Fibroblast of skin of scalp (primary cell): Measurements from ENCODE around the gene ST6GALNAC3.
A peak's percentile ranks its signal among the peaks of the same experiment; 100 is the strongest.

Source experiments
- DNase-seq: peaks from one replicate; pipeline ENCODE4 v3.0.0-alpha.2; 2013

Gene ST6GALNAC3

DNA sequence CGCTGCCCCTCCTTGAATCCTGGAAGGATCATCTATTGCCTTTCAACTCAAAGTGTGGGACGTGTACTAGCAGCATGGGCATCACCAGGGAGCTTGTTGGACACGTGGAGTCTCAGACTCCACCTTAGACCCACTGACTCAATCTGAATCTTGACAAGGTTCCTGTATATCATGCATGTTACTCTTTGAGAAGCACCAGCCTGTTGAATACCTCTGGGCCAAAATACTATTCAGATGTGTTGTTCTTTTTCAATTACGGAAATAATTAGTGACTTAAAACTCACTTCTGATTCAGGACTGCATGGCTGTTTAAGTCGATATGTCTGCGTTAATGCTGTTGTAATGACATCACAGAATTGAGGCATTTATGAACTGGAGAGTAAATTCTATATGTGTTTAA, 70.8 kb downstream of the ST6GALNAC3 start:
- DNase-seq: no peak

- no peak for DNase-seq
These were observed 71.6 kb downstream of the ST6GALNAC3 start for GRCh38 chr1:76146184-76146583.

GRCh38 chr1:76147917-76148316, 73.4 kb downstream of the ST6GALNAC3 start:
- DNase-seq: no peak

DNA sequence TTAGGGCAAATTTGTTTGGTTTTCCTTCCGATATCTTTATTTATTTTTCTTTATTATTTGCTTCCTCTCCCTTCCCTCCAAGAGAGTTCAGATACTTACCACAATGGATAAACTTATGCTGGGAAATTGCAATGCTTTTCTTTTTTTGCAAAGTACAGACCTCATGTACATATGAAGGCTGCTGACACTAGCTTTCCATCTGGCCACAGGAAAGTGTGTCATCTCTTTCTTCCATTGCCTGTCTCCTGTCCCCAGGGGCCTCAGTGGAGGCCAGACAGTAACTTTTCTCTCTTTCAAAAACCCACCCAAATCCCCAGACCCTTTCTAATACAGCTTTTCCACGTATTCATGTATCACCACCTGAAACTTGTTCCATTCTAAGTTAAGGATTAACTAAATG, 73.9 kb downstream of the ST6GALNAC3 start:
- no peak for DNase-seq

DNA sequence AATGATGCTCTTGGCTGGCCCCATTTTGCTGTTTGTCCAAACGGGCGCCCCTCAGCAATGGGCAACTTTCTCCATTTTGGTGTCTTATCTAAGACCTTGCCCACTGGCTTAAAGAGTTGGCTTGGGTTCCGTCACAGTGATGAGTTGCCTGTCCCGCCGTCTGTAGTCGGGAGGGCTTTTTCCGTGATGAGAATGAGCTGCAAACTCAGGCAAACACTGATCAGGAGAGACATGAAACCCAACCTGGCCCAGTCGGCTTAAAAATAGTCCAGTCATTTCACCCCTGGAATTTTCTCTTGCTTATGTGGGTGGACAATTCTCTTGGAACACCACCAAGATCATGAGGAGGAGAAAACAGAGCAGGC, 79.3 kb downstream of the ST6GALNAC3 start:
- DNase-seq: no peak

DNA sequence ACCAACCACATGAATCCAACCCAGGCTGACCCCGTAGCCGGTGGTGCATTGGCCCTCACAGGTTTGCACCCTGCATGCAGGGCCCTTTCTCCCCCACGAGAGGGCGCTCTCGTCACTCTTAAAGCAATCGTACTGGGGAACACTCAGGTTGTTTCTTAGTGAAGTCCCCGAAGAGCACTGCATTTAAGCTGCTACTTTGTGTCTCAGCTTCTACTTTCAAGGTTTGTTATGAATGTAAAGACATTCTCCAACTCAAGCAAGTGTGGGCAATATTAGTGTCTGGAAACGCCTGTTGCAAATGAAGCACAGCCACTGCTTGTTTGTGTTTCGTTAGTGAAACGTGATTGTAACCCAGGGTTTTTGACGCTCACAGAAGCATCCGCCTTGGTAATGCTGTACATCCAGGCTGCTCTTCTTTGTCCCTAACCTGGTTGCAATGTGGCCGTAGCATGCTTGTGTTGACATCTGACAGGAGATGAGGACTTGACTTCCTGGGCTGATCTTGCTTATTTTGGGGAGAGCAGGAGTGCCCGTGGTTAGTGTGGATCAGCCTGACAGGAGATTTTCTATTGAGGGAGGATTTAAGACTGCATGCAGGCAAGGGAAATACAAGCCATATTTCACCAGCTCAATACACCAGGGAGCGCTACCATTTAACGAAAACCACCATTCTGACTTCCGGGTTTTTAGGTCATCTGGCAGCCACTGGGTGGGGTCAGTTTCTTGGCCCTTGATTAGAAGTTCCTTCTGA, 79.8 kb downstream of the ST6GALNAC3 start:
- peak; percentile 75 for DNase-seq

- no peak for DNase-seq
These were observed 82.4 kb downstream of the ST6GALNAC3 start for GRCh38 chr1:76156987-76157386.

GRCh38 chr1:76158126-76158525, 83.6 kb downstream of the ST6GALNAC3 start:
- DNase-seq: no peak

- no peak for DNase-seq
These were observed 85.7 kb downstream of the ST6GALNAC3 start for GRCh38 chr1:76160225-76160624.

DNA sequence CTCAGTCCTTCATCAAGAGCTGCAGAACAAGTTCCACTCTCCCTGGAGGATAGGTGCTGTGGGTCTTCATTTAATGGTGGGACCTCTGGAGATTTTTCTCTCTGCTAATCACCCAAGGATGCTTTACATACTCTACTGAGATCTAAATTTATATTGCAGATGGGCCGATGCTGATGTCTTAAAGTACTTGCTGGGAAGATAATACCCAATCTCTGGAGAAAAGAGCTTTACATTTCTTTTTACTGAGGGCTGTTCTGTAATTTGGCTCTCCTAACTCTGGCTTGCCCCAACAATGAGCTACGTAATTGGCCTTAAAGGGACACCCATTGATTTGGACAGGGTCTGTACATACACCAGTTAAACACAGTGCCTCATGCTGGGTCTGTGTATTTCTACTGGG, 86.9 kb downstream of the ST6GALNAC3 start:
- DNase-seq: no peak

DNA sequence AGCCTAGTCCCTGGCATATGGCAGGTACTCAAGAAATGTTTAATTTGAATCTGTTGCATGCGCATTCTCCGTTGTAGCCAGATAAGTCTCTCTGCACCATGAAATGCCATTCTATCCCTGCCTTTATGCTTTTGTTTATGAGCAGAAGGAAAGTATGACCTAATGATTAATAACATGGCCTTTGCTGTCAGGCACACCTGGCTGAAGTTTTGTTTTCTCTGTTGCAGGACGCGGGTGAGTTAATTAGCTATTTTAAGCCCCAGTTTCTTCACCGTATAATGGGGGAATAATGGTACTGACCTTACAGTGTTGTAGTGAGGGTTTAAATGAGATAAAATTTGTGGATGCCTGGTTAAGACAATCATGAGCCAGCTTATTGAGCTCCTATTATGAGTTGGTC, 87.7 kb downstream of the ST6GALNAC3 start:
- DNase-seq: no peak

GRCh38 chr1:76164165-76164564, 89.6 kb downstream of the ST6GALNAC3 start:
- DNase-seq: no peak

DNA sequence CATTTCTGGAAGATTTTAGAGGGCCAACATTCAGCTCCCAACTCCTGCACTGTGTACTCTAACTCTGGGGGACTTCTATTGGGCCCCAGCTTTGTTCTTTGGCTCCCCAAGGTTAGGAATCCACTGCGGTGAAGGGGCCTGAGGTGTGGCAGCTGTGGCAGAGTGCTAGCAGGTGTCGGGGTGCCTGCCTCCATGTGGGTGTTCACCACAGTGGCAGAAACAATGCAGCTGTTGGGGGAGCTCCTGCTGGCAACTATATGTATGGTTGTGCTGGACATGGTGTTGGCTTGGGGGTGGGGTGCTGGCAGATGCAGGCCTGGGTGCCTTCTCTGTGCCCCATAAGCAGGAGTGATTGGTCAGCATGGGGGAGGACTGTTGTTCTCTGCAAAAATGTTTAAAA, 95.5 kb downstream of the ST6GALNAC3 start:
- no peak for DNase-seq

GRCh38 chr1:76170513-76170912, 96.0 kb downstream of the ST6GALNAC3 start:
- no peak for DNase-seq

DNA sequence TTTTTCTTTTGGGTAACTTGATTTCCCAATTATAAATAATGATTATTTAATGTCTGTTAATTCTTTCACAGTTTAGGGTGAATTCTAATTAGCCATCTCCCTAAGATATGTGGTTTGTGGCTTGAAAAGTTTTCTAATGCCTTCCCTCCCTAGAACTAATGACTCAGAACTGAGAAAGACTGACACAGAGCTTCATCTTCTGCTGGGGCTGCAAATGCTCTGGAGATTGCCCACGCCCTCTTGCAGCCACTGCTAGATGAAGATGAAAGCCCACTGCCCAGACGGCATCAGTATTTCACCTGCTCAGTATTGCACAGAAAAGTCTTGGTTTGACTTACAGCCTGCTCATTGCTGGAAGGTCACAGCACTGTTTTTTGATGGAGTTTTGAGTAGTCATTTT, 101.5 kb downstream of the ST6GALNAC3 start:
- DNase-seq: peak; percentile 12

- no peak for DNase-seq
These were observed 103.1 kb downstream of the ST6GALNAC3 start for GRCh38 chr1:76177615-76178014.

- peak; percentile 14 for DNase-seq
These were observed 104.7 kb downstream of the ST6GALNAC3 start for GRCh38 chr1:76179219-76179698.

- no peak for DNase-seq
These were observed 110.7 kb downstream of the ST6GALNAC3 start for GRCh38 chr1:76185207-76185606.

GRCh38 chr1:76186554-76187170, 112.1 kb downstream of the ST6GALNAC3 start:
- no peak for DNase-seq

GRCh38 chr1:76187436-76187835, 112.9 kb downstream of the ST6GALNAC3 start:
- no peak for DNase-seq

DNA sequence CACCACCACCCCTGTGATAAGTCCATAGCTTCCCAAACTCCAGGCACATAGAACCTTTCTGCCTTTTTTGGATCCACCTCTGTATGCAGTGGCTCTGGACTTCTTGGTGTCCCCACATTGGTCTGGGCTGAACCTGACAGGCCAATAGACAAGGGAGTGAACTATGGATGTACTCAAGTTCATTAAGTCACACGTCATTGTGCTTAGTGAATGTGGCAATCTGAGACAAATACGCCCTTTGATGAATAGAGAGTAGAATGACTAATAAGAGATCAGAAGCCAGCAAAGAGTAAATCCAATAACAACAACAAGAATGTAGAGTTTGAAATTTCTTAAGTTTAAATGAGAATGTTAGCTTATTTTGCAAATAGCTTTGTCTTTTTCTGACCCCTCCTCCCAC, 114.8 kb downstream of the ST6GALNAC3 start:
- DNase-seq: no peak

DNA sequence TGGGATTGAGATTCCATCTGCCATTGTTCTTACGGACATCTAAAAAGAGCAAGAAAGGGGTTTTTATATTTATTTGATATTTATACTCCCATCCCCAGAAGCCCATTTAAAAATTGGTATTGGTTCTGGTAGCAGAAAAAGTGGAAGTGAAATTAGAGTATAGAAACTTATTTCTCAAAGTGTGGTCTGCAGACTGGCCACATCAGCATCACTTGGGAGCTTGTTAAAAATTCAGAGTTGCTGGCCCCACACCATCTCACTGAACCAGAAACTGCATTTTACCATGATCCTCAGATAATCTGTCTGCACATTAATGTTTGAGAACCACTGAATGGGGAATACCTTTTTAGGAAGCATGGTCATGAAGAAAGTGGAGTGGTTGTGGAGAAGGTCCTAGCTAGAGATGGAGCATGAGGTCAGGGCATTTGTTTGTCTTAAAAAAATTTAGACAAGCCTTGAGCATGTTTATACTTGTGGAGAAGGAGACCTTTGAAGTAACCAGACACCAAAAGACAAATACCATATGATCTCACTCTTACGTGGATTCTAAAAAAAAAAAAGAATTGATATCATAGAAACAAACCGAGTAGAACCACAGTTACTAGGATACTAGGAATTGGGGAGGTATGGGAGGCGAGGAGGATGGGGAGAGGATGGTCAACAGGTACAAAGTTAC, 116.3 kb downstream of the ST6GALNAC3 start:
- DNase-seq: no peak

DNA sequence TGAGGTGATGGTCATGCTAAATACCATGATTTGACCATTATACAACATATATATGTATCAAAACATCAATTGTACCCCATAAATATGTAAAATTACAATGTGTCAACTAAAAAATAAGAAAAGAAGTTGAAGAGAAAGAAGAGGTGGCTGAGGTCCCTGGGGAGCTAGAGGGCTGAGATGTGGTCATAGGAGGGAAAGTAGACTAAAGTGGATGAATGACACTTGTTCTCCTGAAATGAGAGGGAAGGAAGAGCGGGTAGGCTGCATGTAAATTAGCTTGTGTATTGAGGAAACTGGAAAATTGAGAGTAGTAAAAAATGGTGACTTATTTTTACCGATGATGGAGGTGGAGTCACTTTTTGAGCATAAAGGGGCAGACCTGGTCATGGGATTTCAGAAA, 117.0 kb downstream of the ST6GALNAC3 start:
- no peak for DNase-seq

DNA sequence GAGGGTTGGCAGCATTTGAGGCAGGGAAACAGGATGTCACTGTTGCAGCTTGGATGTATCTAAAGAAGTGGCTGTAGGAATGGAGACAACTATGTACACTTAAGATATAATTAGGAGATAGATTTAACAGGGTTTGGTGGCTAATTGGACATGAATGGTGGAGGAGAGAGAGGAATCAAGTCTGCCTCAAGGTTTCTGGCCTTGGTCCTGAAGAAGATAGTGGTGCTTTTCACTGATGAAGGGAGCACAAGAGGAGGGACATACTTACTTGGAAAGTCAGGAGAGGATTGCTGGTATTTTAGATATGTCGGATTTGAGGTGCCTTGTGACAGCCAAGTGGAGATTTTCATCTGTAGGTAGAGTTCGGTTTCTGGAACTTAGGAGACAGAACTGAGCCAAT, 123.9 kb downstream of the ST6GALNAC3 start:
- DNase-seq: peak; percentile 6
